ENCODE measurements around the gene SPAM1.

- no peak for TF ChIP-seq POLR2AphosphoS5 (IDR thresholded peaks at IDR 0.05; ENCODE audit: low read depth, low read length)
- TF ChIP-seq POLR2A (IDR thresholded peaks at IDR 0.05; ENCODE audit: low read depth, low read length), result no peak
Observed at GRCh38 chr7:123936388-123936787, 11.3 kb downstream of the SPAM1 start.
